Mucosa of stomach (tissue), 1 donor: ENCODE data around the gene CARD18.
"Not testable (repeated sequence)": the region's sequence is repeated elsewhere in the genome, so short reads cannot be mapped to it uniquely, and the experiment has no call there.

Experiments
- H3K27me3 ChIP-seq: one replicate; pipeline ENCODE4 v1.7.0; 2013; ENCODE audit warnings: mild to moderate bottlenecking, low read length; ENCODE audit not compliant: control insufficient read depth, insufficient read depth
- H3K36me3 ChIP-seq: one replicate; pipeline ENCODE4 v1.7.0; 2013; ENCODE audit warnings: low read length; ENCODE audit not compliant: control insufficient read depth, insufficient read depth
- H3K4me1 ChIP-seq: one replicate; pipeline ENCODE4 v1.7.0; 2013; ENCODE audit warnings: mild to moderate bottlenecking, low read length; ENCODE audit not compliant: control insufficient read depth, insufficient read depth
- H3K4me3 ChIP-seq: one replicate; pipeline ENCODE4 v1.7.0; 2013; ENCODE audit warnings: low read length
- H3K9ac ChIP-seq: one replicate; pipeline ENCODE4 v1.7.0; 2013; ENCODE audit warnings: mild to moderate bottlenecking, low read length, moderate library complexity
- H3K9me3 ChIP-seq: one replicate; pipeline ENCODE4 v1.7.0; 2013; ENCODE audit warnings: mild to moderate bottlenecking, low read length, moderate library complexity; ENCODE audit not compliant: control insufficient read depth
- donor health status: Pancreatic carcinoma.

Gene CARD18

DNA sequence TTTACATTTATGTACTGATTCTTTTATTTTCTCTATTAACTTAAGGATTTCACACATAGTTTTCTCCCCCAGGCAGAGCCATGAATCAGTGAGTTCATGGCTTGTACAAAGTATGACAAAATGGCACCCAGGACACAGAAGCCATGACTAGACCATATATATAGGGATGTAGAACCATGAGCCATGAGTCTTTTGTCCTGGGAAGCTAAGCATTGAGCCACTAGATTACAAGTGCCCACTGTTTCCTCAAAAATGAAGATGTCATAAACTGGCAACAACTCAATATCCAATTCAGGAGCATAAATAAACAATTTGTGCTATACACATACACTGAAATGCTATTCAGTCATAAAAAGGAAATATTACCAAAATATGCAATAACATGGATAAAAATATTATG, 36.2 kb downstream of the CARD18 start:
- no peak overlapping the region for H3K4me3 ChIP-seq
- no peaks in the 10 kb centered on the region for H3K27me3 ChIP-seq
- no peaks in the 10 kb centered on the region for H3K36me3 ChIP-seq
- no peaks in the 10 kb centered on the region for H3K4me1 ChIP-seq
- no peaks in the 10 kb centered on the region for H3K9me3 ChIP-seq
- H3K9ac ChIP-seq, result no peak overlapping the region

DNA sequence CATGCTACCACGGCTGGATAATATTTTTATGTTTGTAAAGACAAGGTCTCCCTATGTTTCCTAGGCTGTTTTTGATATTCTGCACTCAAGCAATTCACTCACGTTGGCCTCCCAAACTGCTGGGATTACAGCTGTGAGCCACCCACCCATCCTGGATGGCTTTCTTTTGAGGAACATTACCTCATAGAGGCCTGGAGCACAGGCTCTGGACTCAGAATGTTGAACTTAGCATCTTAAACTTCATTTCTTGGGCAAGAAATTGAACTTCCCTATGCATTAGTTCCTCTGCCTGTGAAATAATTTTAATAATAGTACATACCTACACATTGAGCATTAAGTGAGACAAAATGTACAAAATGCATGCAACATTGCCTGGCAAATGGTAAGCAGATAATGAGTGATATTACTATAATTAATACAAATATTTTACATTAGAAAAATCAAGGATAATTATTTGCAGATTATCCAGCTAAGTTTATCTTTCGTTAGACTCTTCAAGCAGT, 37.4 kb downstream of the CARD18 start:
- H3K9ac ChIP-seq, H3K4me1 ChIP-seq, H3K9me3 ChIP-seq, H3K4me3 ChIP-seq, H3K27me3 ChIP-seq, H3K36me3 ChIP-seq: not testable (repeated sequence)

GRCh38 chr11:105100981-105101630, 38.5 kb downstream of the CARD18 start:
- Histone ChIP-seq H3K27me3 (no peaks in the 10 kb centered on the region), H3K9ac (no peak overlapping the region), H3K36me3 (no peaks in the 10 kb centered on the region), H3K9me3 (no peaks in the 10 kb centered on the region), H3K4me3 (no peak overlapping the region), H3K4me1 (no peaks in the 10 kb centered on the region)

GRCh38 chr11:105100206-105100605, 39.4 kb downstream of the CARD18 start:
- Histone ChIP-seq H3K27me3 (no peaks in the 10 kb centered on the region), H3K4me3 (no peak overlapping the region), H3K4me1 (no peaks in the 10 kb centered on the region), H3K9me3 (no peaks in the 10 kb centered on the region), H3K36me3 (no peaks in the 10 kb centered on the region), H3K9ac (no peak overlapping the region)

GRCh38 chr11:105099594-105099993, 40.0 kb downstream of the CARD18 start:
- H3K4me3 ChIP-seq, H3K27me3 ChIP-seq, H3K9ac ChIP-seq, H3K9me3 ChIP-seq, H3K36me3 ChIP-seq, H3K4me1 ChIP-seq: not testable (repeated sequence)

GRCh38 chr11:105092256-105093239, 47.0 kb downstream of the CARD18 start:
- H3K9me3 ChIP-seq, result no peaks in the 10 kb centered on the region
- no peak overlapping the region for H3K4me3 ChIP-seq
- no peaks in the 10 kb centered on the region for H3K4me1 ChIP-seq
- H3K27me3 ChIP-seq, result no peaks in the 10 kb centered on the region
- no peaks in the 10 kb centered on the region for H3K36me3 ChIP-seq
- H3K9ac ChIP-seq, result no peak overlapping the region
